MG63 (cell line): ENCODE data around the gene FKBP6. TPM values are rescaled to one million over a fixed set of nuclear protein-coding genes. Genes with fewer than 3 reads are reported as not detected.
"Not testable (repeated sequence)": the region's sequence is repeated elsewhere in the genome, so short reads cannot be mapped to it uniquely, and the experiment has no call there.

Experiments used
- DNase-seq: peaks from one replicate; pipeline ENCODE4 v3.0.0-alpha.2; 2020
- H3K27me3 ChIP-seq: fragments of 250-450 bp; sonication (Bioruptor Pico); 2 replicates; pipeline ENCODE4 v1.5.1; 2020; ENCODE audit warnings: mild to moderate bottlenecking, moderate library complexity
- H3K36me3 ChIP-seq: fragments of 250-450 bp; sonication (Bioruptor Pico); 2 replicates; pipeline ENCODE4 v1.5.1; 2020; ENCODE audit warnings: mild to moderate bottlenecking, moderate library complexity
- H3K4me3 ChIP-seq: fragments of 250-450 bp; sonication (Bioruptor Pico); 2 replicates; pipeline ENCODE4 v1.5.1; 2020; ENCODE audit warnings: mild to moderate bottlenecking, moderate library complexity
- H3K9me3 ChIP-seq: fragments of 250-450 bp; sonication (Bioruptor Pico); 2 replicates; pipeline ENCODE4 v1.5.1; 2020; ENCODE audit warnings: mild to moderate bottlenecking, moderate library complexity
- total RNA-seq: library from RNA; depleted of rRNA; stranded (reverse); fragments of >200 nt; shearing (Covaris generic); gene quantifications from 2 replicates; pipeline ENCODE4 v1.2.3, GENCODE V29; 2014; ENCODE audit warnings: low replicate concordance; rRNA removed

FKBP6 gene
- not detected in 2 replicates for total RNA-seq

GRCh38 chr7:73327922-73328321, at the start of gene FKBP6, which contains the start of gene TRIM50:
FKBP6 (plus strand) TSS chr7:73328161; CDS start chr7:73328429, 268 bp downstream.
TRIM50 (minus strand) TSS chr7:73328082; CDS start chr7:73324787, 3,295 bp downstream.
- not testable (repeated sequence) for DNase-seq, H3K27me3 ChIP-seq, H3K36me3 ChIP-seq

GRCh38 chr7:73297235-73297634, 30.7 kb upstream of the FKBP6 start:
- DNase-seq, H3K27me3 ChIP-seq, H3K9me3 ChIP-seq, H3K4me3 ChIP-seq, H3K36me3 ChIP-seq: not testable (repeated sequence)

More at GRCh38 chr7:73327922-73328321, at the start of gene FKBP6, which contains the start of gene TRIM50:
- H3K9me3 ChIP-seq, H3K4me3 ChIP-seq: not testable (repeated sequence)

- not testable (repeated sequence) for H3K9me3 ChIP-seq, DNase-seq, H3K27me3 ChIP-seq, H3K36me3 ChIP-seq, H3K4me3 ChIP-seq
These were observed 30.3 kb upstream of the FKBP6 start for GRCh38 chr7:73297706-73298105.

GRCh38 chr7:73299812-73300211, 28.1 kb upstream of the FKBP6 start:
- not testable (repeated sequence) for H3K36me3 ChIP-seq, DNase-seq, H3K4me3 ChIP-seq, H3K9me3 ChIP-seq, H3K27me3 ChIP-seq

- H3K9me3 ChIP-seq, H3K36me3 ChIP-seq, DNase-seq: not testable (repeated sequence)
These were observed 26.9 kb upstream of the FKBP6 start for GRCh38 chr7:73301108-73301507.

GRCh38 chr7:73302846-73303245, 25.1 kb upstream of the FKBP6 start:
- not testable (repeated sequence) for H3K9me3 ChIP-seq, H3K36me3 ChIP-seq, DNase-seq, H3K27me3 ChIP-seq, H3K4me3 ChIP-seq

More at GRCh38 chr7:73301108-73301507, 26.9 kb upstream of the FKBP6 start:
- not testable (repeated sequence) for H3K4me3 ChIP-seq, H3K27me3 ChIP-seq

- Histone ChIP-seq H3K4me3 (no peak overlapping the region), H3K9me3 (no peaks in the 10 kb centered on the region), H3K27me3 (no peaks in the 10 kb centered on the region), H3K36me3 (no peaks in the 10 kb centered on the region)
- DNase-seq: no peak
These were observed 24.4 kb upstream of the FKBP6 start for GRCh38 chr7:73303546-73303945.

- no peaks in the 10 kb centered on the region for H3K27me3 ChIP-seq
- DNase-seq: no peak
- H3K4me3 ChIP-seq: no peak overlapping the region
- H3K9me3 ChIP-seq: no peaks in the 10 kb centered on the region
- no peaks in the 10 kb centered on the region for H3K36me3 ChIP-seq
These were observed 23.9 kb upstream of the FKBP6 start for GRCh38 chr7:73304071-73304470.

- H3K27me3 ChIP-seq, H3K4me3 ChIP-seq, H3K9me3 ChIP-seq, DNase-seq, H3K36me3 ChIP-seq: not testable (repeated sequence)
These were observed 23.2 kb upstream of the FKBP6 start for GRCh38 chr7:73304612-73305387.

GRCh38 chr7:73307436-73307835, 20.5 kb upstream of the FKBP6 start:
- DNase-seq: no peak
- Histone ChIP-seq H3K9me3 (no peaks in the 10 kb centered on the region), H3K4me3 (no peak overlapping the region; the same call in 1 of the 2 replicates), H3K27me3 (no peaks in the 10 kb centered on the region), H3K36me3 (no peaks in the 10 kb centered on the region)

- Histone ChIP-seq H3K27me3 (no peaks in the 10 kb centered on the region), H3K36me3 (no peaks in the 10 kb centered on the region), H3K9me3 (no peaks in the 10 kb centered on the region), H3K4me3 (peak overlapping the region; percentile 61)
- no peak for DNase-seq
These were observed 19.8 kb upstream of the FKBP6 start for GRCh38 chr7:73308074-73308664.

- peak; percentile 82 for DNase-seq
These were observed 19.2 kb upstream of the FKBP6 start, which contains the start of gene NSUN5 for GRCh38 chr7:73308665-73309214. NSUN5 (minus strand) TSS chr7:73308826; CDS start chr7:73308790, 36 bp downstream.

GRCh38 chr7:73311421-73311820, 16.5 kb upstream of the FKBP6 start:
- not testable (repeated sequence) for H3K9me3 ChIP-seq, DNase-seq, H3K4me3 ChIP-seq, H3K27me3 ChIP-seq, H3K36me3 ChIP-seq

More at GRCh38 chr7:73308665-73309214, 19.2 kb upstream of the FKBP6 start, which contains the start of gene NSUN5:
- no peaks in the 10 kb centered on the region for H3K36me3 ChIP-seq
- peak within 1 kb of the TSS; percentile 61 for H3K4me3 ChIP-seq
- H3K27me3 ChIP-seq: no peaks in the 10 kb centered on the region
- no peaks in the 10 kb centered on the region for H3K9me3 ChIP-seq

- Histone ChIP-seq H3K27me3 (no peaks in the 10 kb centered on the region), H3K36me3 (no peaks in the 10 kb centered on the region), H3K9me3 (no peaks in the 10 kb centered on the region), H3K4me3 (no peak overlapping the region)
- no peak for DNase-seq
These were observed 15.0 kb upstream of the FKBP6 start for GRCh38 chr7:73312831-73313520.

GRCh38 chr7:73313521-73313906, 14.4 kb upstream of the FKBP6 start:
- H3K4me3 ChIP-seq: no peak overlapping the region
- DNase-seq: no peak
- H3K27me3 ChIP-seq: no peaks in the 10 kb centered on the region
- no peaks in the 10 kb centered on the region for H3K9me3 ChIP-seq
- H3K36me3 ChIP-seq: no peaks in the 10 kb centered on the region

GRCh38 chr7:73314271-73314670, 13.7 kb upstream of the FKBP6 start:
- Histone ChIP-seq H3K4me3 (no peak overlapping the region), H3K9me3 (no peaks in the 10 kb centered on the region), H3K36me3 (no peaks in the 10 kb centered on the region), H3K27me3 (no peaks in the 10 kb centered on the region)
- no peak for DNase-seq

- no peak for DNase-seq
- Histone ChIP-seq H3K27me3 (no peaks in the 10 kb centered on the region), H3K4me3 (no peak overlapping the region), H3K36me3 (no peaks in the 10 kb centered on the region), H3K9me3 (no peaks in the 10 kb centered on the region)
These were observed 11.4 kb upstream of the FKBP6 start for GRCh38 chr7:73316521-73316920.
